HepG2 (cell line): ENCODE results near the gene NPHS1. TPM values are rescaled to one million over a fixed set of nuclear protein-coding genes. Genes with fewer than 3 reads are reported as not detected.

ENCODE experiments used
- CTCF ChIP-seq: sonication (generic); formaldehyde crosslinking; IDR thresholded peaks from 2 replicates; pipeline ENCODE4 v1.5.0; 2020; ENCODE audit warnings: mild to moderate bottlenecking, missing genetic modification reagents, moderate library complexity
- HIVEP1 ChIP-seq: sonication (generic); formaldehyde crosslinking; IDR thresholded peaks from 2 replicates; pipeline ENCODE4 v1.4.0; 2020; ENCODE audit warnings: mild to moderate bottlenecking, missing genetic modification reagents
- HMGA1 ChIP-seq: sonication (generic); formaldehyde crosslinking; conservative IDR thresholded peaks from 2 replicates; pipeline ENCODE4 v1.4.0; 2020; ENCODE audit warnings: missing genetic modification reagents
- IRF9 ChIP-seq: sonication (generic); formaldehyde crosslinking; IDR thresholded peaks from 2 replicates; pipeline ENCODE4 v1.8.0; 2022; ENCODE audit warnings: missing genetic modification reagents, mild to moderate bottlenecking, borderline replicate concordance
- ISL2 ChIP-seq: sonication (generic); formaldehyde crosslinking; IDR thresholded peaks from 2 replicates; pipeline ENCODE4 v1.5.0; 2020; ENCODE audit warnings: missing genetic modification reagents
- LCORL ChIP-seq, 2 experiments: fragments of 450-650 bp in 1 of 2; sonication (generic) in 1 of 2; formaldehyde crosslinking in 1 of 2; IDR thresholded peaks; 2 replicates each; pipeline versions ENCODE4 v1.5.0 to v1.6.1; 2017 to 2020; ENCODE audit warnings: antibody characterized with exemption in 1 of 2, missing genetic modification reagents in 1 of 2
- PBX3 ChIP-seq: sonication (generic); formaldehyde crosslinking; IDR thresholded peaks from 2 replicates; pipeline ENCODE4 v1.8.1; 2023; ENCODE audit warnings: missing genetic modification reagents, inconsistent platforms, borderline replicate concordance
- TERF1 ChIP-seq: sonication (generic); formaldehyde crosslinking; IDR thresholded peaks from 2 replicates; pipeline ENCODE4 v1.8.0; 2022; ENCODE audit warnings: mild to moderate bottlenecking, missing genetic modification reagents, moderate library complexity
- WIZ ChIP-seq: sonication (generic); formaldehyde crosslinking; IDR thresholded peaks from 2 replicates; pipeline ENCODE4 v1.5.1; 2020; ENCODE audit warnings: mild to moderate bottlenecking, missing genetic modification reagents
- ZBTB40 ChIP-seq, 2 experiments: fragments of 450-650 bp in 1 of 2; sonication (generic) in 1 of 2; formaldehyde crosslinking in 1 of 2; IDR thresholded peaks; 2 replicates each; pipeline versions ENCODE4 v1.6.1 to v1.8.0; 2016 to 2022; ENCODE audit warnings: antibody characterized with exemption in 1 of 2, mild to moderate bottlenecking in 1 of 2, missing genetic modification reagents in 1 of 2
- ZNF768 ChIP-seq: sonication (generic); formaldehyde crosslinking; IDR thresholded peaks from 2 replicates; pipeline ENCODE4 v1.4.0; 2020; ENCODE audit warnings: missing genetic modification reagents
- polyA plus RNA-seq, 8 experiments: library from polyadenylated mRNA; depleted of rRNA in 3 of 8; stranded (reverse) in 7 of 8; unstranded in 1 of 8; fragments of >200 nt; fragmentation: Illumina TruSeq in 4 of 8; extraction: Trizol in 4 of 8; gene quantifications; 2 replicates each; pipeline versions ENCODE4 v1.2.1 to v1.2.3, GENCODE V29; 2011 to 2016; ENCODE audit warnings: low read depth in 4 of 8, missing spikeins in 1 of 8, mixed read lengths in 1 of 8; ENCODE audit not compliant: insufficient read depth in 1 of 8
- total RNA-seq, 5 experiments: library from RNA; depleted of rRNA; stranded (reverse); fragments of >200 nt; fragmentation: Illumina TruSeq; extraction: Trizol; gene quantifications; 2 replicates each; pipeline ENCODE4 v1.2.3, GENCODE V29; 2016; ENCODE audit warnings: low read depth in 1 of 5

NPHS1 gene
- total and polyA plus RNA-seq, 2 of the 13 experiments (the other 11 are each of a cell fraction or from before 2014, with no cell fraction given), result not detected

- TF ChIP-seq ISL2 (CRISPR knock-in tag), result no peak
- peak; percentile 84 for TF ChIP-seq CTCF (CRISPR knock-in tag)
- no peak for TF ChIP-seq ZBTB40 (IDR thresholded peaks at IDR 0.05)
- 0 out of 2 replicates have a peak, but pooled peaks have one; percentile 33 for TF ChIP-seq ZBTB40 (CRISPR knock-in tag; IDR thresholded peaks at IDR 0.05)
- TF ChIP-seq WIZ (CRISPR knock-in tag), result no peak
- no peak for TF ChIP-seq TERF1 (CRISPR knock-in tag)
- no peak for TF ChIP-seq LCORL (IDR thresholded peaks at IDR 0.05)
- TF ChIP-seq LCORL (CRISPR knock-in tag; IDR thresholded peaks at IDR 0.05), result 0 out of 2 replicates have a peak, but pooled peaks have one; percentile 20
- peak; percentile 35; the same call in 1 of the 2 replicates for TF ChIP-seq ZNF768 (CRISPR knock-in tag)
- TF ChIP-seq HIVEP1 (CRISPR knock-in tag), result no peak
- no peak for TF ChIP-seq IRF9 (CRISPR knock-in tag)
- no peak for TF ChIP-seq PBX3 (CRISPR knock-in tag)
- no peak for TF ChIP-seq HMGA1 (CRISPR knock-in tag)
Observed at GRCh38 chr19:35790981-35791813, 61.1 kb downstream of the NPHS1 start (continued).
